Fibroblast of the aortic adventitia (primary cell): Measurements from ENCODE around the gene PALLD. TPM values are rescaled to one million over a fixed set of nuclear protein-coding genes. Genes with fewer than 3 reads are reported as not detected.
A peak's percentile ranks its signal among the peaks of the same experiment; 100 is the strongest.
"Not testable (repeated sequence)": the region's sequence is repeated elsewhere in the genome, so short reads cannot be mapped to it uniquely, and the experiment has no call there.

Source experiments
- DNase-seq: peaks from one replicate; pipeline ENCODE4 v3.0.0-alpha.2; 2010; ENCODE audit warnings: low read depth
- H3K4me3 ChIP-seq: 2 replicates; pipeline ENCODE4 v1.5.1; 2011; ENCODE audit warnings: low read depth, mild to moderate bottlenecking, control low read depth, low read length, moderate library complexity
- CTCF ChIP-seq: IDR thresholded peaks from 2 replicates; pipeline ENCODE4 v1.5.1; 2011; ENCODE audit warnings: mild to moderate bottlenecking, low read length, control low read depth, inconsistent platforms; ENCODE audit not compliant: insufficient read depth
- total RNA-seq: library from RNA; depleted of rRNA; stranded (reverse); fragments of >200 nt; gene quantifications from 2 replicates; pipeline ENCODE4 v1.2.3, GENCODE V29; 2012; ENCODE audit warnings: low replicate concordance

Gene PALLD
- total RNA-seq, 1 donor = 52.1 TPM

GRCh38 chr4:168723020-168723419 is 226.2 kb downstream of the PALLD start:
- no peak for TF ChIP-seq CTCF
- no peak overlapping the region for H3K4me3 ChIP-seq
- peak; percentile 34 for DNase-seq

- no peak for DNase-seq
- no peak overlapping the region for H3K4me3 ChIP-seq
- TF ChIP-seq CTCF = no peak
Observed at GRCh38 chr4:168723569-168723968, 226.7 kb downstream of the PALLD start.

GRCh38 chr4:168724243-168724642 is 227.4 kb downstream of the PALLD start:
- no peak overlapping the region for H3K4me3 ChIP-seq
- DNase-seq = no peak
- TF ChIP-seq CTCF = no peak

GRCh38 chr4:168724686-168725411 is 228.0 kb downstream of the PALLD start:
- no peak for TF ChIP-seq CTCF
- no peak overlapping the region for H3K4me3 ChIP-seq
- DNase-seq = peak; percentile 73

GRCh38 chr4:168725930-168726329 is 229.1 kb downstream of the PALLD start:
- DNase-seq = no peak
- H3K4me3 ChIP-seq = no peak overlapping the region
- TF ChIP-seq CTCF = no peak

- not testable (repeated sequence) for DNase-seq, H3K4me3 ChIP-seq
Observed at GRCh38 chr4:168727181-168727580, 230.3 kb downstream of the PALLD start.

- peak; percentile 39 for DNase-seq
- no peak for TF ChIP-seq CTCF
- H3K4me3 ChIP-seq = no peak overlapping the region
Observed at GRCh38 chr4:168731006-168731636, 234.3 kb downstream of the PALLD start.
